Erythroblast (primary cell): ENCODE measurements around the gene SLC38A9.

Experiments
- GATA1 ChIP-seq: IDR thresholded peaks from 2 replicates; pipeline ENCODE4 v1.6.1; 2011; ENCODE audit warnings: low read depth, mild to moderate bottlenecking, control low read depth, low read length, moderate library complexity
- POLR2A ChIP-seq: IDR thresholded peaks from 2 replicates; pipeline ENCODE4 v1.6.1; 2011; ENCODE audit warnings: mild to moderate bottlenecking, low read length

DNA sequence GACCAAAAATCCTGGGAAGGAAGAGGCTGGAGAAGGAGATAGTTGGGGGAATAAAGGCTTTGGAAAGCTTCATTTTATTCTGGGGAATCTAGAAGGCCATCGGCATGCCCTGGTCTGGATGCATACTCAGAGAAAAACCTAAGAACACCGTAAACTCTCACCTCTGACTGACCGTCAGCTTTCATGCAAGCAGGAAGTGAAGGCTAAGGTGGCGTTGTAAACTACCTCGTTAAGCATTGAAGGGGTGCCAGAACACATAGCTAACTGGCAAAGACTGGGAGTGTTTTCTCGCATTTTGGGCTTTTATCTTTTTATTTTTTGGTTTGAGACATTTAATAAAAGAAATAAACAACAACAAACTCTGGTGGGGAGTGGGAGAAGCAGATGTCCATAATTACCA is 2.6 kb upstream of the SLC38A9 start:
- TF ChIP-seq POLR2A (no peak), GATA1 (no peak)
